ENCODE results near the gene TLR10.

The TLR10 gene

DNA sequence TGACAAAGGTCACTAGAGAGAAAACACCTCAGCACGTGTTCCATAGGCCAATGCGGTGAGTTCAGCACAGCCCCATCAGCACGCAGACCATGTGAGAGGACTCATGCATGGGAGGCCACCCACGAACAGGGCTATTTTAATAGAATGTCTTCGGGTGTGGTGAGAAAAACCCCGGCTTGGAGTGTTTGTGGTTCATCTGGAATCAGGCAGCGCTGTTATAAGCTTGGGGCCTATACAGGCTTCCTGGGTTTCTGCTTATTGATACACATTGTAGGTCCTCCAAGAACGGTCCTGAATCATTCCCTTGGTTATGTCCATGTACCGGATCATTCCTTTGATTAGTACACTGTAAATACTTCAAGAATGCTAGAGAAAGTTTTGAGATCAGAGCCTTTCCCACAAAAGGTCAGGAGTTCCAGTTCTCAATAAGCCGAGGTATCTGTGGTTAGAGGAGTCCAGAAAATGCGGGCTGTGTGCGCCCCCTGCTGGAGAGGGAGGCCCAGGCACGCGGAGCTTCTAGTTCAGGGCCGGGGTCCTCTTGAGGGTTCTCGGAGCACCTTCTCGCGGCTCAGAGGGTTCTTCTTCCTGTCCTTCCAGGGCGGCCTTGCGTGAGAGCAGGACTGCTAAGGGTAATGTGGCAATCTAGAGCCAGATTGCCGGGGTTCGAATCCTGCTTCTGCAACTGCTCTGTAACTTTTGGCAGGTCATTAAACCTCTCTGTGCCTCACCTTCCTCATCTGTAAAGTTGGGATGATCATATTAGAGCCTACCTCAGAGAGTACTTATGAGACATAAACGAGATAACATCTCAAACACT lies 51.8 kb downstream of the TLR10 start:
- ATAC-seq (peak; percentile 94), DNase-seq (peak; percentile 87)

DNA sequence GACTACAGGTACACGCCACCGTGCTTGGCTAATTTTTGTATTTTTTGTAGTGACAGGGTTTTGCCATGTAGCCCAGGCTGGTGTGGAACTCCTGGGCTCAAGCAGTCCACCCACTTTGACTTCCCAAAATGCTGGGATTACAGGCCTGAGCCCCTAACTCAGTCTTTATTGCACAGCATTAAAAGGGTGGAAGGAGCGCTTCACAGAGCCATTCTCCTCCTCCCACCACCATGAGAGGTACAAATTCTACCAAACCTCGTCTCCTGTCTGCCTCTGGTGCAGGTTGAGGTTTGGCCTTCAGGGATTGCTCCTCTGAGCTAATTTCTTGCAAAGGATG lies 52.3 kb downstream of the TLR10 start:
- DNase-seq, result no peak

DNA sequence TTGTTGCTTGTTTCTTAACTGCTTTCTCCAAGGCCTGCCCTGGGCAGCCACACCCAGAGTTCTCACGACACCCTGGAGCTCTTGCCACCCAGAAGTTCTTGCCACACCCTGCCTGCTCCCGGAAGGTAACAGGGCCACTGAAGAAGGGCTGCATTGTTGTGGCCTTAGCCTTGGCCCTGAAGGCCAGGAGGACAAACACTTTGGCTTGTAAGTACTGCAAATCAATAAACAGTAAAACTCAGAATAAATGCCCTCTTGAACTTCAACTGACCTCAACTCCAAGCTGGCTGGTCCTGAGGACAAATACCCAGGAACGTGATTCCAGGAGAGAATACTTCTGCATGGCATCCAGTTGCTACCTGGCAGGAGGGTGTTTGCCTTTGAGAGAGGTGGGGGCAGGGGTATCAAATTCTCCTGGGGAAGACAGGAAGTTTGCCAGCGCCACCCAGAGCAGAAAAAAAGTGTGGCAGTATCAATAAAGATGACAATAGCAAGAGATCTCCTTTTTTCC lies 54.1 kb downstream of the TLR10 start:
- ATAC-seq (no peak), DNase-seq (no peak)

More for the DNA sequence above, 52.3 kb downstream of the TLR10 start:
- peak; percentile 2 for ATAC-seq

DNA sequence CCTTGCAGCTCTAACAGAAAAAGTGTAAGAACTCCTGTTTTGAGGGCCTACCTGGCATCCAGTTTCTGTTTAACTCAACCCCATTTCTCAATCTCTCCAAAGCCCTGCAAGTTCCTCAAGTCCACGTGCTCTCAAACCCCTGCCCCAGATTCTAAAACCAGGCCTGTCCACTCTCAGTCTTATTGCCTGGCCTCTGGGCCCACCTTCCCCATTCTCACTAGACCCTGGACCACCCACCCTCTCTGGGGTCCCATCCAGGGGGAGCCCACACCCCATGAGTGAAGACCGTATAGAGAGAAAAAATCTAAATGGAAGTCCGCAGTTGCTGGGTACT lies 58.3 kb downstream of the TLR10 start:
- ATAC-seq (no peak), DNase-seq (no peak)

DNA sequence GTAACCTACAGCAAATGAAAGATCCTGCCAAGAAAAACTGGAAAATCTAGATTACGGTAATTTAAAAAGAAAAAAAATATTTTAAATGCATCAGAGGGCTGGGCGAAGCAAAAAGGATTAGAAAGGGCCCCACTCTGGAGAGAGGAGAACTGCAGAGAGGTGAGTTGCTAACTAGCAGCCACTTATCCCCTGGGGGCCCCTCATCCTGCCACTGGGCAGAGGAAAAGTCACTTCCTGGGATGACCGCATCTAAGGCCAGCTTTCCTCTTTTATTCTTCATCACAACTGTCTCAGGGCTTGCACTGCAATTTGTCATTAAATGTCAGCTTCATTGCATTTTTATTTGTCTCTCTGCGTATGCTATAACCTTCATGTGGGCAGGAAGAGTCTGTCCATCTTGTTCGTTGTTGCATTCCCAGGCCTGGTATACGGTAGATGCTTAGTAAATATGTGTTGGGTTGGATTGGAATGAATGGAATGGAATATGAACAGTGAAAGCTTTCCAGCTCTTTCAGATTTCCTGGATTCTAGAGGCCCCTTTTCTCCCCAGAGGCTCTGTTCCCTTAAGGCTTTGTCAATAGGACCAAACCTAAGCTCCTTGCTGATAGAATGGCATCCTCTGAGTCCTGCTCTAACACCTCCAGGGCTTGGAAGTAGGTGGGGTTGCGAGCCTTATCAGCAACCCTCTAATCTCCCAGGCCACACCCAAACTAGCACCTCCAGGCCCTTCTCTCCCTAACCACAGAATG lies 58.9 kb downstream of the TLR10 start:
- ATAC-seq, result no peak

DNA sequence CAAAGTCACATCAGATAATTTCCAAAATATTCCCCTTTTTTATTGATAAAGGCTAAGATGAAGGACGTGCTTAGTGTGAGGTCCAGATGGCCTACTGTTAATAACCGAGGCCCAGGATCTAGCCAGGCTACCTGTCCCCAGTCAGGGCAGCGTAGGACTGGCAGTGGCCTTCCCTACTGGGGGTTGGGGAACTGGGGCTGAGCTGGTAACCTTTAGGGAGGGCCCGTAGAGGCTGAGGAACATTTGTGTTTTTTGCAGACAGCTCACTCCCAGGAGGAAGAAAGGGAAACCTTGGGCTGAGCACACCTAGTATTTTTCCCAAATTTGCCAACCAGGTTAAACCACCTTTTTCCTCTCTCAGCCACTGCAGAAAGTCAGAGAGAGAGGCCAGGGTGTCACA lies 59.7 kb downstream of the TLR10 start:
- DNase-seq, result no peak
- ATAC-seq, result no peak

More for the DNA sequence above, 58.9 kb downstream of the TLR10 start:
- DNase-seq, result no peak
